HepG2 (cell line): ENCODE measurements around the gene LGALS8. TPM values are rescaled to one million over a fixed set of nuclear protein-coding genes. Genes with fewer than 3 reads are reported as not detected.

Experiments
- FOSL1 ChIP-seq: sonication (generic); formaldehyde crosslinking; IDR thresholded peaks from 2 replicates; pipeline ENCODE4 v1.9.0; 2021; ENCODE audit warnings: missing genetic modification reagents, borderline replicate concordance
- GZF1 ChIP-seq: sonication (generic); formaldehyde crosslinking; IDR thresholded peaks from 2 replicates; pipeline ENCODE4 v1.5.1; 2020; ENCODE audit warnings: mild to moderate bottlenecking, missing genetic modification reagents
- HMGA1 ChIP-seq: sonication (generic); formaldehyde crosslinking; conservative IDR thresholded peaks from 2 replicates; pipeline ENCODE4 v1.4.0; 2020; ENCODE audit warnings: missing genetic modification reagents
- NFKB2 ChIP-seq: sonication (generic); formaldehyde crosslinking; IDR thresholded peaks from 2 replicates; pipeline ENCODE4 v1.4.0; 2020; ENCODE audit warnings: missing genetic modification reagents, borderline replicate concordance
- PHB2 ChIP-seq: fragments of 450-650 bp; IDR thresholded peaks from 2 replicates; pipeline ENCODE4 v1.6.1; 2018; ENCODE audit not compliant: partially characterized antibody
- PRPF4 ChIP-seq: fragments of 200-400 bp; formaldehyde crosslinking; IDR thresholded peaks from 2 replicates; pipeline ENCODE4 v1.6.1; 2016; ENCODE audit warnings: low read length, low read depth; ENCODE audit not compliant: poor library complexity, severe bottlenecking
- SMYD3 ChIP-seq: sonication (generic); formaldehyde crosslinking; IDR thresholded peaks from 2 replicates; pipeline ENCODE4 v1.8.1; 2023; ENCODE audit warnings: mild to moderate bottlenecking, missing genetic modification reagents
- SP2 ChIP-seq: sonication (generic); formaldehyde crosslinking; IDR thresholded peaks from 2 replicates; pipeline ENCODE4 v1.5.1; 2020; ENCODE audit warnings: mild to moderate bottlenecking, missing genetic modification reagents
- ZNF10 ChIP-seq: sonication (generic); formaldehyde crosslinking; IDR thresholded peaks from 2 replicates; pipeline ENCODE4 v1.4.0; 2020; ENCODE audit warnings: mild to moderate bottlenecking, low read depth, missing genetic modification reagents, borderline replicate concordance
- ZNF382 ChIP-seq: sonication (generic); formaldehyde crosslinking; IDR thresholded peaks from 2 replicates; pipeline ENCODE4 v1.5.0; 2020; ENCODE audit warnings: missing genetic modification reagents, mild to moderate bottlenecking, borderline replicate concordance
- ZNF678 ChIP-seq: sonication (generic); formaldehyde crosslinking; IDR thresholded peaks from 2 replicates; pipeline ENCODE4 v1.4.0; 2020; ENCODE audit warnings: mild to moderate bottlenecking, missing genetic modification reagents
- polyA plus RNA-seq, 8 experiments: library from polyadenylated mRNA; depleted of rRNA in 3 of 8; stranded (reverse) in 7 of 8; unstranded in 1 of 8; fragments of >200 nt; fragmentation: Illumina TruSeq in 4 of 8; extraction: Trizol in 4 of 8; gene quantifications; 2 replicates each; pipeline versions ENCODE4 v1.2.1 to v1.2.3, GENCODE V29; 2011 to 2016; ENCODE audit warnings: low read depth in 4 of 8, missing spikeins in 1 of 8, mixed read lengths in 1 of 8; ENCODE audit not compliant: insufficient read depth in 1 of 8
- total RNA-seq, 5 experiments: library from RNA; depleted of rRNA; stranded (reverse); fragments of >200 nt; fragmentation: Illumina TruSeq; extraction: Trizol; gene quantifications; 2 replicates each; pipeline ENCODE4 v1.2.3, GENCODE V29; 2016; ENCODE audit warnings: low read depth in 1 of 5
- TF ChIP-seq, protein P1 (sequence below): sonication (generic); formaldehyde crosslinking; IDR thresholded peaks from 2 replicates; pipeline ENCODE4 v1.5.0; 2020; ENCODE audit warnings: mild to moderate bottlenecking, missing genetic modification reagents
- TF ChIP-seq, protein P2 (sequence below): sonication (generic); formaldehyde crosslinking; IDR thresholded peaks from 2 replicates; pipeline ENCODE4 v1.5.0; 2020; ENCODE audit warnings: missing genetic modification reagents

Gene LGALS8
- total and polyA plus RNA-seq, 2 of the 13 experiments (the other 11 are each of a cell fraction or from before 2014, with no cell fraction given), result 29.3 to 185 TPM

DNA sequence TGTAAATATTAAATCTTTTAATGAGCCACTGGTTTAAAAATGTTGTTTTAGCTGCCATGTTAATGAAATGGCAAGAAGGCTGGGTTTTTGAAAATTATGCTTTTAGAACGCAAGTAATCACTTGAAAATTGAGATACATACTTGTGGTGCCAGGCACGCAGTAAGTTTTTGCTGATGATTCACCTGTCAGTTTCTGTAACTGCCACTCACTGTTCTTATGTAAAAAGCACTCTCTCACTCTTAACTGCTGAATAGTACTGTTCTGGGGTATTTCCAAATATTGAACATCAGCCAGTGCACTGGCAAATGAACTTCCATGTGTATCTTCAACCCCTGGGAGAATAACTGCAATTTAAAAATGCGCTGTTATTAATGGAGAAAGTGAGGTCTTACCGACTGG, 17.9 kb downstream of the LGALS8 start (continued):
- TF ChIP-seq PRPF4 (no peak), PHB2 (no peak), ZNF678 (CRISPR knock-in tag) (no peak), HMGA1 (CRISPR knock-in tag) (no peak), FOSL1 (no peak), NFKB2 (CRISPR knock-in tag) (no peak), ZNF10 (CRISPR knock-in tag) (no peak), SMYD3 (CRISPR knock-in tag) (no peak), GZF1 (CRISPR knock-in tag) (no peak), SP2 (CRISPR knock-in tag) (no peak), ZNF382 (CRISPR knock-in tag) (no peak)
- TF ChIP-seq, protein P1, sequence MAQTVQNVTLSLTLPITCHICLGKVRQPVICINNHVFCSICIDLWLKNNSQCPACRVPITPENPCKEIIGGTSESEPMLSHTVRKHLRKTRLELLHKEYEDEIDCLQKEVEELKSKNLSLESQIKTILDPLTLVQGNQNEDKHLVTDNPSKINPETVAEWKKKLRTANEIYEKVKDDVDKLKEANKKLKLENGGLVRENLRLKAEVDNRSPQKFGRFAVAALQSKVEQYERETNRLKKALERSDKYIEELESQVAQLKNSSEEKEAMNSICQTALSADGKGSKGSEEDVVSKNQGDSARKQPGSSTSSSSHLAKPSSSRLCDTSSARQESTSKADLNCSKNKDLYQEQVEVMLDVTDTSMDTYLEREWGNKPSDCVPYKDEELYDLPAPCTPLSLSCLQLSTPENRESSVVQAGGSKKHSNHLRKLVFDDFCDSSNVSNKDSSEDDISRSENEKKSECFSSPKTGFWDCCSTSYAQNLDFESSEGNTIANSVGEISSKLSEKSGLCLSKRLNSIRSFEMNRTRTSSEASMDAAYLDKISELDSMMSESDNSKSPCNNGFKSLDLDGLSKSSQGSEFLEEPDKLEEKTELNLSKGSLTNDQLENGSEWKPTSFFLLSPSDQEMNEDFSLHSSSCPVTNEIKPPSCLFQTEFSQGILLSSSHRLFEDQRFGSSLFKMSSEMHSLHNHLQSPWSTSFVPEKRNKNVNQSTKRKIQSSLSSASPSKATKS (CRISPR knock-in tag), result no peak
- TF ChIP-seq, protein P2, sequence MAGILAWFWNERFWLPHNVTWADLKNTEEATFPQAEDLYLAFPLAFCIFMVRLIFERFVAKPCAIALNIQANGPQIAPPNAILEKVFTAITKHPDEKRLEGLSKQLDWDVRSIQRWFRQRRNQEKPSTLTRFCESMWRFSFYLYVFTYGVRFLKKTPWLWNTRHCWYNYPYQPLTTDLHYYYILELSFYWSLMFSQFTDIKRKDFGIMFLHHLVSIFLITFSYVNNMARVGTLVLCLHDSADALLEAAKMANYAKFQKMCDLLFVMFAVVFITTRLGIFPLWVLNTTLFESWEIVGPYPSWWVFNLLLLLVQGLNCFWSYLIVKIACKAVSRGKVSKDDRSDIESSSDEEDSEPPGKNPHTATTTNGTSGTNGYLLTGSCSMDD (CRISPR knock-in tag), result no peak
